ENCODE measurements around the gene THSD4. TPM values are rescaled to one million over a fixed set of nuclear protein-coding genes. Genes with fewer than 3 reads are reported as not detected.

The THSD4 gene
- total RNA-seq, 2 experiments from 2014 or later, result 0.08 TPM; not detected in 1

- no peak for DNase-seq
- POLR2A ChIA-PET, result no interaction called here
- H3K9me3 Mint-ChIP-seq, result no peaks in the 10 kb centered on the region
- CTCF ChIA-PET, result no interaction called here
- no peak overlapping the region for H3K4me3 Mint-ChIP-seq
- H3K4me1 Mint-ChIP-seq, result no peaks in the 10 kb centered on the region
- H3K27me3 Mint-ChIP-seq, result no peaks in the 10 kb centered on the region
- no peaks in the 10 kb centered on the region for H3K36me3 Mint-ChIP-seq (ENCODE audit: low read depth)
- H3K27ac Mint-ChIP-seq, result no peak overlapping the region
Measured at GRCh38 chr15:71107501-71107815, 7.8 kb upstream of the THSD4 start.

- no peaks in the 10 kb centered on the region for H3K4me1 Mint-ChIP-seq
- no peaks in the 10 kb centered on the region for H3K36me3 Mint-ChIP-seq (ENCODE audit: low read depth)
- CTCF ChIA-PET, result interaction anchor here (1.2 kb wide), 1 partner anchor 335 kb away, joined by 5 read pairs; no protein-coding TSS in a partner anchor
- H3K27me3 Mint-ChIP-seq, result peaks cover 2% of the 10 kb centered on the region
- no peak for DNase-seq
- no peak overlapping the region for H3K4me3 Mint-ChIP-seq
- no peaks in the 10 kb centered on the region for H3K9me3 Mint-ChIP-seq
- POLR2A ChIA-PET, result no interaction called here
- no peak overlapping the region for H3K27ac Mint-ChIP-seq
Measured at GRCh38 chr15:71109130-71109529, 6.1 kb upstream of the THSD4 start.

GRCh38 chr15:71109905-71110304, 5.4 kb upstream of the THSD4 start:
- Mint-ChIP-seq H3K4me3 (no peak overlapping the region), H3K27me3 (peaks cover 4% of the 10 kb centered on the region)

GRCh38 chr15:71110405-71111180, 4.7 kb upstream of the THSD4 start:
- Mint-ChIP-seq H3K9me3 (no peaks in the 10 kb centered on the region), H3K4me3 (no peak overlapping the region), H3K27ac (no peak overlapping the region), H3K4me1 (peaks cover 5% of the 10 kb centered on the region), H3K36me3 (ENCODE audit: low read depth) (no peaks in the 10 kb centered on the region), H3K27me3 (peaks cover 9% of the 10 kb centered on the region)
- ChIA-PET CTCF (no interaction called here), POLR2A (no interaction called here)
- no peak for DNase-seq

More at GRCh38 chr15:71109905-71110304, 5.4 kb upstream of the THSD4 start:
- Mint-ChIP-seq H3K27ac (no peak overlapping the region), H3K9me3 (no peaks in the 10 kb centered on the region), H3K4me1 (peaks cover 3% of the 10 kb centered on the region), H3K36me3 (ENCODE audit: low read depth) (no peaks in the 10 kb centered on the region)
- ChIA-PET POLR2A (no interaction called here), CTCF (interaction anchor here (1.2 kb wide), 1 partner anchor 334 kb away, joined by 5 read pairs; no protein-coding TSS in a partner anchor)
- DNase-seq, result no peak

- CTCF ChIA-PET, result no interaction called here
- POLR2A ChIA-PET, result no interaction called here
- no peak overlapping the region for H3K4me3 Mint-ChIP-seq
Measured at GRCh38 chr15:71111181-71111565, 4.1 kb upstream of the THSD4 start.

GRCh38 chr15:71111950-71112349, 3.3 kb upstream of the THSD4 start:
- ChIA-PET POLR2A (no interaction called here), CTCF (interaction anchor here (0.9 to 1.3 kb wide), 4 partner anchors 8 to 332 kb away, joined by 3 to 4 read pairs (median 3); no protein-coding TSS in a partner anchor)
- no peak for DNase-seq
- no peak overlapping the region for H3K27ac Mint-ChIP-seq
- H3K9me3 Mint-ChIP-seq, result no peaks in the 10 kb centered on the region
- H3K36me3 Mint-ChIP-seq (ENCODE audit: low read depth), result no peaks in the 10 kb centered on the region
- no peak overlapping the region for H3K4me3 Mint-ChIP-seq
- H3K4me1 Mint-ChIP-seq, result peaks cover 10% of the 10 kb centered on the region
- peaks cover 19% of the 10 kb centered on the region for H3K27me3 Mint-ChIP-seq

More at GRCh38 chr15:71111181-71111565, 4.1 kb upstream of the THSD4 start:
- DNase-seq, result no peak
- H3K36me3 Mint-ChIP-seq (ENCODE audit: low read depth), result no peaks in the 10 kb centered on the region
- peaks cover 6% of the 10 kb centered on the region for H3K4me1 Mint-ChIP-seq
- no peaks in the 10 kb centered on the region for H3K9me3 Mint-ChIP-seq
- peaks cover 11% of the 10 kb centered on the region for H3K27me3 Mint-ChIP-seq
- H3K27ac Mint-ChIP-seq, result no peak overlapping the region

- DNase-seq, result no peak
- Mint-ChIP-seq H3K27me3 (peaks cover 24% of the 10 kb centered on the region), H3K27ac (no peak overlapping the region), H3K36me3 (ENCODE audit: low read depth) (no peaks in the 10 kb centered on the region), H3K4me3 (no peak overlapping the region), H3K4me1 (peaks cover 10% of the 10 kb centered on the region), H3K9me3 (no peaks in the 10 kb centered on the region)
- CTCF ChIA-PET, result interaction anchor here (0.9 to 1.3 kb wide), 4 partner anchors 9 to 332 kb away, joined by 3 to 4 read pairs (median 3); no protein-coding TSS in a partner anchor
- POLR2A ChIA-PET, result no interaction called here
Measured at GRCh38 chr15:71112429-71112828, 2.8 kb upstream of the THSD4 start.

GRCh38 chr15:71114066-71114680, 1.1 kb upstream of the THSD4 start:
- DNase-seq, result no peak
- Mint-ChIP-seq H3K36me3 (ENCODE audit: low read depth) (no peaks in the 10 kb centered on the region), H3K27me3 (peaks cover 40% of the 10 kb centered on the region), H3K9me3 (no peaks in the 10 kb centered on the region), H3K27ac (no peak overlapping the region), H3K4me3 (no peak overlapping the region), H3K4me1 (peaks cover 10% of the 10 kb centered on the region)
- CTCF ChIA-PET, result interaction anchor here (1.1 to 1.7 kb wide), 4 partner anchors 10 to 326 kb away, joined by 3 to 4 read pairs (median 4); no protein-coding TSS in a partner anchor
- POLR2A ChIA-PET, result no interaction called here

GRCh38 chr15:71115567-71116351, 488 bp downstream of the THSD4 start:
- peaks cover 40% of the 10 kb centered on the region for H3K27me3 Mint-ChIP-seq
- peaks cover 10% of the 10 kb centered on the region for H3K4me1 Mint-ChIP-seq
- H3K27ac Mint-ChIP-seq, result no peak overlapping the region
- no peak for DNase-seq
- no peaks in the 10 kb centered on the region for H3K36me3 Mint-ChIP-seq (ENCODE audit: low read depth)
- ChIA-PET POLR2A (no interaction called here), CTCF (interaction anchor here (0.6 to 1.7 kb wide), 5 partner anchors 27 to 1722 kb away, joined by 3 to 8 read pairs (median 3); no protein-coding TSS in a partner anchor)
- H3K4me3 Mint-ChIP-seq, result peak overlapping the region; percentile 43
- H3K9me3 Mint-ChIP-seq, result no peaks in the 10 kb centered on the region

- H3K4me3 Mint-ChIP-seq, result peak overlapping the region; percentile 43
- DNase-seq, result no peak
- peaks cover 10% of the 10 kb centered on the region for H3K4me1 Mint-ChIP-seq
- POLR2A ChIA-PET, result no interaction called here
- no peaks in the 10 kb centered on the region for H3K36me3 Mint-ChIP-seq (ENCODE audit: low read depth)
- no peaks in the 10 kb centered on the region for H3K9me3 Mint-ChIP-seq
- CTCF ChIA-PET, result interaction anchor here (0.6 to 1.6 kb wide), 3 partner anchors 26 to 1722 kb away, joined by 3 to 8 read pairs (median 3); no protein-coding TSS in a partner anchor
- H3K27ac Mint-ChIP-seq, result no peak overlapping the region
- H3K27me3 Mint-ChIP-seq, result peaks cover 40% of the 10 kb centered on the region
Measured at GRCh38 chr15:71116366-71116765, 1.1 kb downstream of the THSD4 start.

- CTCF ChIA-PET, result no interaction called here
- no peak overlapping the region for H3K4me3 Mint-ChIP-seq
- H3K36me3 Mint-ChIP-seq (ENCODE audit: low read depth), result no peaks in the 10 kb centered on the region
- H3K9me3 Mint-ChIP-seq, result no peaks in the 10 kb centered on the region
- H3K27me3 Mint-ChIP-seq, result peaks cover 40% of the 10 kb centered on the region
- no peak for DNase-seq
- no peak overlapping the region for H3K27ac Mint-ChIP-seq
- POLR2A ChIA-PET, result no interaction called here
- peaks cover 10% of the 10 kb centered on the region for H3K4me1 Mint-ChIP-seq
Measured at GRCh38 chr15:71116942-71117341, 1.7 kb downstream of the THSD4 start.

- Mint-ChIP-seq H3K36me3 (ENCODE audit: low read depth) (no peaks in the 10 kb centered on the region), H3K27ac (no peak overlapping the region), H3K4me3 (no peak overlapping the region), H3K4me1 (peaks cover 10% of the 10 kb centered on the region), H3K27me3 (peaks cover 40% of the 10 kb centered on the region), H3K9me3 (no peaks in the 10 kb centered on the region)
- ChIA-PET POLR2A (no interaction called here), CTCF (no interaction called here)
- DNase-seq, result no peak
Measured at GRCh38 chr15:71117714-71118305, 2.5 kb downstream of the THSD4 start.

GRCh38 chr15:71118345-71118744, 3.1 kb downstream of the THSD4 start:
- H3K4me3 Mint-ChIP-seq, result no peak overlapping the region
- DNase-seq, result no peak
- H3K27ac Mint-ChIP-seq, result no peak overlapping the region
- H3K27me3 Mint-ChIP-seq, result peaks cover 40% of the 10 kb centered on the region
- POLR2A ChIA-PET, result no interaction called here
- CTCF ChIA-PET, result no interaction called here
- H3K36me3 Mint-ChIP-seq (ENCODE audit: low read depth), result no peaks in the 10 kb centered on the region
- peaks cover 10% of the 10 kb centered on the region for H3K4me1 Mint-ChIP-seq
- no peaks in the 10 kb centered on the region for H3K9me3 Mint-ChIP-seq
